HUES48 (cell line): ENCODE results near the gene POGK.
"Not testable (repeated sequence)": the region's sequence is repeated elsewhere in the genome, so short reads cannot be mapped to it uniquely, and the experiment has no call there.

Experiments used
- H3K27ac ChIP-seq: one replicate; pipeline ENCODE4 v1.7.0; 2013; ENCODE audit warnings: low read depth, low read length, inconsistent platforms
- H3K27me3 ChIP-seq: 2 replicates; pipeline ENCODE4 v1.6.1; 2013; ENCODE audit warnings: mild to moderate bottlenecking, low read length; ENCODE audit not compliant: control insufficient read depth, insufficient read depth
- H3K36me3 ChIP-seq: 2 replicates; pipeline ENCODE4 v1.6.1; 2013; ENCODE audit warnings: low read length; ENCODE audit not compliant: control insufficient read depth, insufficient read depth
- H3K4me1 ChIP-seq: 2 replicates; pipeline ENCODE4 v1.6.1; 2013; ENCODE audit warnings: mild to moderate bottlenecking, low read length; ENCODE audit not compliant: control insufficient read depth, insufficient read depth
- H3K4me3 ChIP-seq: 2 replicates; pipeline ENCODE4 v1.5.1; 2013; ENCODE audit warnings: mild to moderate bottlenecking, low read depth, low read length
- H3K9ac ChIP-seq: 2 replicates; pipeline ENCODE4 v1.6.1; 2013; ENCODE audit warnings: mild to moderate bottlenecking, low read depth, low read length, moderate library complexity
- H3K9me3 ChIP-seq: 2 replicates; pipeline ENCODE4 v1.6.1; 2013; ENCODE audit warnings: low read length; ENCODE audit not compliant: control insufficient read depth, insufficient read depth

Gene POGK

GRCh38 chr1:166876540-166876838 is 37.2 kb downstream of the POGK start:
- no peak overlapping the region for H3K9ac ChIP-seq
- H3K27me3 ChIP-seq: no peaks in the 10 kb centered on the region
- H3K4me1 ChIP-seq: peaks cover 10% of the 10 kb centered on the region
- H3K36me3 ChIP-seq: peaks cover 7% of the 10 kb centered on the region; the same call in 1 of the 2 replicates
- no peaks in the 10 kb centered on the region for H3K9me3 ChIP-seq
- no peak overlapping the region for H3K27ac ChIP-seq
- peak overlapping the region; percentile 60 for H3K4me3 ChIP-seq

- peaks cover 16% of the 10 kb centered on the region for H3K27me3 ChIP-seq
- H3K9ac ChIP-seq, H3K9me3 ChIP-seq, H3K27ac ChIP-seq, H3K36me3 ChIP-seq, H3K4me3 ChIP-seq: not testable (repeated sequence)
- peaks cover 10% of the 10 kb centered on the region for H3K4me1 ChIP-seq
Measured at GRCh38 chr1:166878173-166878917, 39.1 kb downstream of the POGK start.

GRCh38 chr1:166882893-166883292 is 43.6 kb downstream of the POGK start:
- Histone ChIP-seq H3K4me1 (no peaks in the 10 kb centered on the region), H3K27ac (no peak overlapping the region), H3K4me3 (no peak overlapping the region), H3K9ac (no peak overlapping the region), H3K36me3 (no peaks in the 10 kb centered on the region), H3K9me3 (no peaks in the 10 kb centered on the region), H3K27me3 (peaks cover 36% of the 10 kb centered on the region)

GRCh38 chr1:166884040-166884642 is 44.9 kb downstream of the POGK start:
- Histone ChIP-seq H3K9me3 (no peaks in the 10 kb centered on the region), H3K9ac (no peak overlapping the region), H3K36me3 (no peaks in the 10 kb centered on the region), H3K27me3 (peaks cover 36% of the 10 kb centered on the region), H3K4me1 (no peaks in the 10 kb centered on the region), H3K4me3 (peak overlapping the region; percentile 47), H3K27ac (no peak overlapping the region)

GRCh38 chr1:166884971-166885370 is 45.7 kb downstream of the POGK start:
- Histone ChIP-seq H3K9me3 (no peaks in the 10 kb centered on the region), H3K27me3 (peaks cover 36% of the 10 kb centered on the region), H3K27ac (no peak overlapping the region), H3K9ac (no peak overlapping the region), H3K4me3 (no peak overlapping the region), H3K4me1 (no peaks in the 10 kb centered on the region), H3K36me3 (no peaks in the 10 kb centered on the region)

GRCh38 chr1:166888373-166889111 is 49.3 kb downstream of the POGK start:
- Histone ChIP-seq H3K27me3 (peaks cover 18% of the 10 kb centered on the region), H3K36me3 (no peaks in the 10 kb centered on the region), H3K9me3 (no peaks in the 10 kb centered on the region), H3K9ac (no peak overlapping the region), H3K4me3 (no peak overlapping the region), H3K27ac (no peak overlapping the region), H3K4me1 (no peaks in the 10 kb centered on the region)

GRCh38 chr1:166889776-166890175 is 50.5 kb downstream of the POGK start:
- Histone ChIP-seq H3K9ac (no peak overlapping the region), H3K4me3 (no peak overlapping the region), H3K27ac (no peak overlapping the region), H3K9me3 (no peaks in the 10 kb centered on the region), H3K27me3 (peaks cover 8% of the 10 kb centered on the region), H3K4me1 (no peaks in the 10 kb centered on the region), H3K36me3 (no peaks in the 10 kb centered on the region)

- Histone ChIP-seq H3K4me1 (no peaks in the 10 kb centered on the region), H3K9ac (no peak overlapping the region), H3K27me3 (no peaks in the 10 kb centered on the region), H3K4me3 (no peak overlapping the region), H3K27ac (no peak overlapping the region), H3K36me3 (no peaks in the 10 kb centered on the region), H3K9me3 (0 out of 2 replicates have a peak, but pooled peaks cover 5% of the 10 kb centered on the region)
Measured at GRCh38 chr1:166895766-166896165, 56.5 kb downstream of the POGK start.

- no peaks in the 10 kb centered on the region for H3K36me3 ChIP-seq
- no peak overlapping the region for H3K27ac ChIP-seq
- H3K27me3 ChIP-seq: no peaks in the 10 kb centered on the region
- no peaks in the 10 kb centered on the region for H3K4me1 ChIP-seq
- 0 out of 2 replicates have a peak, but pooled peaks cover 5% of the 10 kb centered on the region for H3K9me3 ChIP-seq
- no peak overlapping the region for H3K4me3 ChIP-seq
- H3K9ac ChIP-seq: no peak overlapping the region
Measured at GRCh38 chr1:166899769-166900168, 60.5 kb downstream of the POGK start.

- Histone ChIP-seq H3K9me3 (0 out of 2 replicates have a peak, but pooled peaks cover 5% of the 10 kb centered on the region), H3K36me3 (no peaks in the 10 kb centered on the region), H3K27ac (no peak overlapping the region), H3K4me3 (no peak overlapping the region), H3K27me3 (no peaks in the 10 kb centered on the region), H3K9ac (no peak overlapping the region), H3K4me1 (no peaks in the 10 kb centered on the region)
Measured at GRCh38 chr1:166900987-166901386, 61.7 kb downstream of the POGK start.

- Histone ChIP-seq H3K27ac (no peak overlapping the region), H3K27me3 (no peaks in the 10 kb centered on the region), H3K4me3 (no peak overlapping the region), H3K9ac (no peak overlapping the region), H3K36me3 (no peaks in the 10 kb centered on the region), H3K4me1 (no peaks in the 10 kb centered on the region), H3K9me3 (0 out of 2 replicates have a peak, but pooled peaks cover 5% of the 10 kb centered on the region)
Measured at GRCh38 chr1:166902279-166902678, 63.0 kb downstream of the POGK start.
